ENCODE data around the gene VMP1.
A peak's percentile ranks its signal among the peaks of the same experiment; 100 is the strongest.
"Not testable (repeated sequence)": the region's sequence is repeated elsewhere in the genome, so short reads cannot be mapped to it uniquely, and the experiment has no call there.

VMP1 gene

GRCh38 chr17:59752446-59752845, 45.0 kb downstream of the VMP1 start:
- Mint-ChIP-seq H3K4me1 (ENCODE audit: low read depth) (peaks cover 37% of the 10 kb centered on the region), H3K27me3 (no peaks in the 10 kb centered on the region), H3K9me3 (no peaks in the 10 kb centered on the region), H3K36me3 (ENCODE audit: low read depth) (peaks cover 13% of the 10 kb centered on the region), H3K27ac (peak overlapping the region; percentile 83), H3K4me3 (peak overlapping the region; percentile 13)
- intact Hi-C loops (cut with micrococcal nuclease), result loop anchor here (2.0 to 5.0 kb wide), 2 partner anchors 35 to 94 kb away; no protein-coding TSS in a partner anchor

DNA sequence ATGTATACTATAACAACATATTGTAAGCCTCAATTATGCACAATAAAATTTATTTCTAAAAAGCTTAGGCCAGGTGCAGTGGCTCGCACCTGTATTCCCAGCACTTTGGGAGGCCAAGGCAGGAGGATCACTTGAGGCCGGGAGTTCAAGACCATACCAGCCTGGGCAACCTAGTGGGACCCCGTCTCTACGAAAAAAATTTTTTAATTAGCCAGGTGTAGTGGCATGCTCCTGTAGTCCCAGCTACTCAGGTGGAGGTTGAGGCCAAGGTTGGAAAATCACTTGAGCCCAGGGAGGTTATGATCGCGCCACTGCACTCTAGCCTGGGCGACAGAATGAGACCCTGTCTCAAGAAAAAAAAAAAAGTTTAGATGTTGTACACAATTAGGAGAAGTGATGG, 45.5 kb downstream of the VMP1 start:
- H3K4me1 Mint-ChIP-seq (ENCODE audit: low read depth), result peaks cover 37% of the 10 kb centered on the region
- peak overlapping the region; percentile 83 for H3K27ac Mint-ChIP-seq
- peaks cover 15% of the 10 kb centered on the region for H3K36me3 Mint-ChIP-seq (ENCODE audit: low read depth)
- H3K27me3 Mint-ChIP-seq, result no peaks in the 10 kb centered on the region
- no peaks in the 10 kb centered on the region for H3K9me3 Mint-ChIP-seq
- no peak overlapping the region for H3K4me3 Mint-ChIP-seq
- intact Hi-C loops (cut with micrococcal nuclease), result loop anchor here (2.0 to 5.0 kb wide), 2 partner anchors 34 to 94 kb away; no protein-coding TSS in a partner anchor

- Mint-ChIP-seq H3K9me3 (no peaks in the 10 kb centered on the region), H3K4me3 (no peak overlapping the region), H3K27me3 (no peaks in the 10 kb centered on the region), H3K27ac (peak overlapping the region; percentile 83), H3K4me1 (ENCODE audit: low read depth) (peaks cover 37% of the 10 kb centered on the region), H3K36me3 (ENCODE audit: low read depth) (peaks cover 23% of the 10 kb centered on the region)
- intact Hi-C loops (cut with micrococcal nuclease), result loop anchor here (2.0 to 5.0 kb wide), 2 partner anchors 34 to 93 kb away; no protein-coding TSS in a partner anchor
Observed at GRCh38 chr17:59753522-59754467, 46.3 kb downstream of the VMP1 start.

GRCh38 chr17:59754552-59754951, 47.1 kb downstream of the VMP1 start:
- no peaks in the 10 kb centered on the region for H3K27me3 Mint-ChIP-seq
- intact Hi-C loops (cut with micrococcal nuclease), result loop anchor here (5.0 kb wide), 1 partner anchor 33 kb away; no protein-coding TSS in a partner anchor
- H3K36me3 Mint-ChIP-seq (ENCODE audit: low read depth), result peaks cover 30% of the 10 kb centered on the region
- peak overlapping the region; percentile 32 for H3K4me3 Mint-ChIP-seq
- no peaks in the 10 kb centered on the region for H3K9me3 Mint-ChIP-seq
- H3K4me1 Mint-ChIP-seq (ENCODE audit: low read depth), result peaks cover 38% of the 10 kb centered on the region
- peak overlapping the region; percentile 83 for H3K27ac Mint-ChIP-seq

DNA sequence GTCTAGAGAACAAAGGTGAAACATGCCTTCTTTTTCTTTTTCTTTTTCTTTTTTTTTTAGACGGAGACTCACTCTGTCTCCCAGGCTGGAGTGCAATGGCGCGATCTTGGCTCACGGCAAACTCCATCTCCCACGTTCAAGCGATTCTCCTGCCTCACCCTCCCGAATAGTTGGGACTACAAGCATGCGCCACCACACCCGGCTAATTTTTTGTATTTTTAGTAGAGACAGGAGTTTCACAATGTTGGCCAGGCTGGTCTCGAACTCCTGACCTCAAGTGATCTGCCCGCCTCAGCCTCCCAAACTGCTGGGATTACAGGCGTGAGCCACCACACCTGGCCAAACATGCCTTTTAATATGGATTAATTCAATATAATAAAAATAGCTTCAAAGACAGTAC, 47.6 kb downstream of the VMP1 start:
- H3K36me3 Mint-ChIP-seq (ENCODE audit: low read depth), result peaks cover 36% of the 10 kb centered on the region
- H3K27ac Mint-ChIP-seq, result peak overlapping the region; percentile 83
- intact Hi-C loops (cut with micrococcal nuclease); H3K4me3 Mint-ChIP-seq; H3K27me3 Mint-ChIP-seq; H3K9me3 Mint-ChIP-seq: not testable (repeated sequence)
- peaks cover 44% of the 10 kb centered on the region for H3K4me1 Mint-ChIP-seq (ENCODE audit: low read depth)

DNA sequence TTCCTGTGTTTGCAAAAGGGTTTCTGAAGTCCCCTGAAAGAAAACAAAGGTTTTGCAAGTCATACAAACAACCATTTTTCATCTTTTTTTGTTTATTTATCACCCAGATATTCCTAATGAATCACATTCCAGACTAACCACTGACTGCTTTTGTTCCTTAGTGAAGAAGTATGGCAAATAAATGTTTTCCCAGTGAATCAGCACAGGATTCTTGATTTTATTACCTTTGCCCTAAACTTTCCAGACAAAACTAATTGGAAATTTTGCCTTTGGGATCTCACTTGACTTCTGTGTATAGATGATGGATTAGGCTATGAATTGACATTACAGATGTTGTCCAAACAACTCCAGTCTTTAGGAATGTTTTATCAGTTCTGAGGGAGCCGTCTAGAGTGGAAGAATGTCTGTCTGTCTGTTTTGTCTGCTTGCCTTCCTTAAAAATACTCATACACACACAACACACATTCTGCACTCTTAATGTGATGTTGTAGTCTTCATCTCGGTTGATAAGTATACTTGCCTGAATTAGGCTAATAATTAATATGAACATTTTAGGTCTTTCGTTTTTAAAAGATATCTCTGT, 48.9 kb downstream of the VMP1 start:
- intact Hi-C loops (cut with micrococcal nuclease), result no loop called here
- Mint-ChIP-seq H3K27ac (peak overlapping the region; percentile 83), H3K27me3 (no peaks in the 10 kb centered on the region), H3K4me3 (no peak overlapping the region), H3K9me3 (no peaks in the 10 kb centered on the region), H3K36me3 (ENCODE audit: low read depth) (peaks cover 42% of the 10 kb centered on the region), H3K4me1 (ENCODE audit: low read depth) (peaks cover 41% of the 10 kb centered on the region)

DNA sequence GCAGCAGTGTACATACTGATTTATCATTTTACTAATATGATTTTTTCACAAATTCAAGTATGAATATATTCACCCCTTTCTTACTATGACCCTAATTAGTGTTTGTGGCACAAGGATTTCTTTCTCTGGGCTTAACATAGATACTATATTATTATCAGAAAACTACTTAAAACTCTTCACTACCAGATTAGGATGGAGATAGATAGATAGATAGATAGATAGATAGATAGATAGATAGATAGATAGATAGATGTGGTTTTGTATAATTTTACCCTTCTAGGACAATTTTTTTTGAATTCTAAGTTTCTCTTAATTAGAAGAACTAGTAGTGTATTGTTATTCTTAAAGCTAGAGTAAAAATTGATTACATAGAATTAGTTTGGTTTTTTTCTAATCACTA, 49.6 kb downstream of the VMP1 start:
- H3K9me3 Mint-ChIP-seq, result no peaks in the 10 kb centered on the region

DNA sequence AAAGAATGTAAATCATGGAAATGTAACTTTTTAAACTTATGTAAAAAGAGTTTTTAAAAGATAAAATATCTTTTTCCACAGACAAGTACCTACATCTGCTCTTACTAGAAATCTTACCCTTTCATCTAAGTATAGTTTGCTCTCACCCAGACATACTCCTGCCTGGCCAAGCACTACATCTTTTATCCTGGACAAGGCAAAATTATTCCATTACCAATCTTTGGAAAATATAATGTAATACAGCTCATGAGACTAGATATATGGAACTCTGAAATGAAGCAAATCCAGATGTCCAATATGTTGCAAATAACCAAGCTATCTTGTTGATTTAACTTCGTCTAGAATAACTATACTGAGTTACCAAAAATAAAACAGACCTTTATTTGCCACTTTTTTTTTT, 50.0 kb downstream of the VMP1 start:
- H3K4me3 Mint-ChIP-seq, result no peak overlapping the region
- H3K36me3 Mint-ChIP-seq (ENCODE audit: low read depth), result peaks cover 42% of the 10 kb centered on the region
- H3K27me3 Mint-ChIP-seq, result no peaks in the 10 kb centered on the region
- H3K4me1 Mint-ChIP-seq (ENCODE audit: low read depth), result peaks cover 38% of the 10 kb centered on the region
- H3K9me3 Mint-ChIP-seq, result no peaks in the 10 kb centered on the region
- peak overlapping the region; percentile 56 for H3K27ac Mint-ChIP-seq
- intact Hi-C loops (cut with micrococcal nuclease), result no loop called here

More for the DNA sequence above, 49.6 kb downstream of the VMP1 start:
- peaks cover 42% of the 10 kb centered on the region for H3K36me3 Mint-ChIP-seq (ENCODE audit: low read depth)
- no peak overlapping the region for H3K4me3 Mint-ChIP-seq
- no peaks in the 10 kb centered on the region for H3K27me3 Mint-ChIP-seq
- H3K4me1 Mint-ChIP-seq (ENCODE audit: low read depth), result peaks cover 41% of the 10 kb centered on the region
- H3K27ac Mint-ChIP-seq, result no peak overlapping the region
- intact Hi-C loops (cut with micrococcal nuclease), result no loop called here

- peaks cover 38% of the 10 kb centered on the region for H3K4me1 Mint-ChIP-seq (ENCODE audit: low read depth)
- peak overlapping the region; percentile 56 for H3K27ac Mint-ChIP-seq
- H3K36me3 Mint-ChIP-seq (ENCODE audit: low read depth), result peaks cover 42% of the 10 kb centered on the region
- H3K27me3 Mint-ChIP-seq, result no peaks in the 10 kb centered on the region
- no peaks in the 10 kb centered on the region for H3K9me3 Mint-ChIP-seq
- H3K4me3 Mint-ChIP-seq, result no peak overlapping the region
- intact Hi-C loops (cut with micrococcal nuclease), result no loop called here
Observed at GRCh38 chr17:59757881-59758385, 50.5 kb downstream of the VMP1 start.

DNA sequence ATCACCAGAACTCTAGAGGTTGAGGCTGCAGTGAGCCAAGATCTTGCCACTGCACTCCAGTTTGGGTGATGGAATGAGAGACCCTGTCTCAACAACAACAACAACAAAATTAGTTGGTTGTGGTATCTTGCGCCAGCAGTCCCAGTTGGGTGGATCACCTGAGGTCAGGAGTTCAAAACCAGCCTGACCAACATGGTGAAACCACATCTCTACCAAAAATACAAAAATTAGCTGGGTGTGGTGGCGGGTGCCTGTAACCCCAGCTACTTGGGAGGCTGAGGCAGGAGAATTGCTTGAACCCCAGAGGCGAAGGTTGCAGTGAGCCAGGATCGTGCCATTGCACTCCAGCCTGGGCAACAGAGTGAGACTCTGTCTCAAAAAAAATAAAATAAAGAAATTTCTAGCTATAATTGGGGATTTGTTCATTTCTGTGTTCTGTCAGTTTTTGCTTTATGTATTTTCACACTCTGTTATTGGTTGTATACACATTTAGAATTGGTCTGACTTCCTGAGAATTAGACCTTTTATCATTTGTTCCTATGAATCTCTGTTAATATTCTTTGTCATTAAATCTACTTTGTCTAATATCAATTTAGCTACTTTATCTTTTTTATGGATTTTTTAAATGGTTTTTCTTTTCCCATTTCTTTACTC, 51.7 kb downstream of the VMP1 start:
- intact Hi-C loops (cut with micrococcal nuclease); H3K9me3 Mint-ChIP-seq; H3K4me3 Mint-ChIP-seq; H3K27me3 Mint-ChIP-seq: not testable (repeated sequence)
- peaks cover 38% of the 10 kb centered on the region for H3K4me1 Mint-ChIP-seq (ENCODE audit: low read depth)
- peaks cover 42% of the 10 kb centered on the region for H3K36me3 Mint-ChIP-seq (ENCODE audit: low read depth)
- H3K27ac Mint-ChIP-seq, result peak overlapping the region; percentile 90

GRCh38 chr17:59760160-59760559, 52.7 kb downstream of the VMP1 start:
- Mint-ChIP-seq H3K4me3 (no peak overlapping the region), H3K9me3 (no peaks in the 10 kb centered on the region), H3K27ac (peak overlapping the region; percentile 90), H3K36me3 (ENCODE audit: low read depth) (peaks cover 40% of the 10 kb centered on the region), H3K4me1 (ENCODE audit: low read depth) (peaks cover 29% of the 10 kb centered on the region), H3K27me3 (no peaks in the 10 kb centered on the region)
- intact Hi-C loops (cut with micrococcal nuclease), result no loop called here

DNA sequence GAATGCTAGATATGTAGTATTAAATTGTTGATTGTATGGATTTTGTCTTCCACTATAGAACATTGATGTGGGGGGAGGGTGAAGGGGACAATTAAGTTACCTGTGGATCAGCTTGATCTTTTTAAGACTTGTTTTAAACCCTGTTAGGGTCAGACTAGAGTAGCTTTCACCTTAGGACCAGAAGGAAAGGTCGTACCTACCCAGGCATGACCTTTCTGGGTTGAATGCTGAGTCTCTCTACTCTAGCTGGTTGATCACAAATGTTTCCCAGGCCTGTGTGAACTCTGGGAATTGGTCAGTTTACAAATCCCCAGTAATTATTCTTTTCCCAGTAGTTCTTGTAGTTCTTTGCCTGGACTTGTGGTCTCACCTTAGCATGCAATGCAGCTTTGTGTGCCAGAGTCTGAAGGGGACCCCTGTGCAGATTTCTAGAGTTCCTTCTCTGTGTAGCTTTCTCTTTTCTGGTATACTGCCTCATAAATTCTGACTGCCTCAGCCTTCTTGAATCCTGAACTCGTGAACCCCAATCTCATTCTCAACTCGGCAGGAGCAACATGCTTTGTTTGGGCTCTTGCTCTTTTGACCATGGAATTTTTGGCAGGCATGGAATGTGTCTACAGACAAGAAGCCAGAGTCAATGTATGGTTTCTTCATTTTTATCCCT, 54.1 kb downstream of the VMP1 start:
- Mint-ChIP-seq H3K27ac (peak overlapping the region; percentile 90), H3K27me3 (no peaks in the 10 kb centered on the region), H3K9me3 (no peaks in the 10 kb centered on the region), H3K4me3 (no peak overlapping the region), H3K36me3 (ENCODE audit: low read depth) (peaks cover 46% of the 10 kb centered on the region), H3K4me1 (ENCODE audit: low read depth) (peaks cover 17% of the 10 kb centered on the region)
- intact Hi-C loops (cut with micrococcal nuclease), result no loop called here

- Mint-ChIP-seq H3K36me3 (ENCODE audit: low read depth) (peaks cover 50% of the 10 kb centered on the region), H3K27me3 (no peaks in the 10 kb centered on the region), H3K27ac (peak overlapping the region; percentile 90), H3K9me3 (no peaks in the 10 kb centered on the region), H3K4me3 (no peak overlapping the region), H3K4me1 (ENCODE audit: low read depth) (peaks cover 15% of the 10 kb centered on the region)
- intact Hi-C loops (cut with micrococcal nuclease), result no loop called here
Observed at GRCh38 chr17:59762049-59762823, 54.8 kb downstream of the VMP1 start.

Measured in dendritic cell treated with granulocyte-macrophage colony-stimulating factor and Interleukin-4, amounts not matched to agents 40 ng/mL and 50 ng/mL, for 4 days (primary cell).